GM18858 (cell line): Measurements from ENCODE around the gene SEPTIN10.
"Not testable (repeated sequence)": the region's sequence is repeated elsewhere in the genome, so short reads cannot be mapped to it uniquely, and the experiment has no call there.

Experiments
- ATAC-seq: cut with Tn5 transposase; IDR thresholded peaks from one replicate; pipeline ENCODE4 v1.9.1; 2021; ENCODE audit not compliant: unreplicated experiment

The SEPTIN10 gene

GRCh38 chr2:109549016-109549590, 64.7 kb downstream of the SEPTIN10 start:
- ATAC-seq: no peak

GRCh38 chr2:109547280-109547679, 66.5 kb downstream of the SEPTIN10 start:
- no peak for ATAC-seq

DNA sequence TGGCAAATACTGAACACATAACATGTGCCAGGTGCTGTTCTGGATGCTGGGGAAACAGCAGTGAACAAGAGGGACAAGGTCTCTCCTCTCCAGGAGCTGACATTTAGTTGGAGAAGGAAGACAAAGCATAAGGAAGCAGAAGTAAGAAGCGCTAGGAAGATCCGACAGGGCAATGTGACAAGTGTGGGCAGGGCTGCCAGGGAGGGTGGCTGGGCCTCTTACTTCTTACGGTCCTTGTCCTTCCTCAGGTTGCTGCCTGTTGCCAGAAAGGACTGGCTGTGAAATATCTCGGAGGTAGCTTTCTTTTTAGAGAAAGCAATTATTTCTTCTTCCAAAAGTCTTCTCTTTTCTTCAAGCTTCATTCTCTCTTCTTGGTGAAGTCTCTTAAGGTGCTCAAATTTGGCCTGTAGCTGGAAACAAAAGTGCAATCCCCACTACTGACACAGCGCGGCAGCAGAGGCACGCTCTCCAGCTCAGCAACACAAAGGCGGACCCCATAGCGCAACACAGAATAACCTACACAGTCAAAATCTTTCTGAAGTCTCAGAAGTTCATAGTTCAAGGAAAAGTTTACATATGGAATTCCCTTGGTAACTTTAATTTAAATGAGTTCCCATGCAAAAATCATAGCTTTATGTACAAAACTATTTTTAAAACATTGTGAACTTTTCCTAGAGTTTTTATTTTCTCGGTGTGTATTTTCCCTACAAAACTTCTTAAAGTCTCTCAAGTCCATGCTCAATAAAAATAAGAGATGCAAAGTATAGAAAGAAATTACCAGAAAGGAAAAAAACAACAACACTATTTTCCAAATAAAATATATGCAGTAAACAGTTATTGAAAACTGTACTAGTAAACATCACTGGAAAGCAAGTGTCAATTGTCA, 67.7 kb downstream of the SEPTIN10 start:
- no peak for ATAC-seq

- ATAC-seq: no peak
Measured at GRCh38 chr2:109542384-109542783, 71.4 kb downstream of the SEPTIN10 start.

GRCh38 chr2:109538546-109538945, 75.2 kb downstream of the SEPTIN10 start:
- no peak for ATAC-seq

GRCh38 chr2:109537565-109538222, 76.1 kb downstream of the SEPTIN10 start:
- ATAC-seq: no peak

DNA sequence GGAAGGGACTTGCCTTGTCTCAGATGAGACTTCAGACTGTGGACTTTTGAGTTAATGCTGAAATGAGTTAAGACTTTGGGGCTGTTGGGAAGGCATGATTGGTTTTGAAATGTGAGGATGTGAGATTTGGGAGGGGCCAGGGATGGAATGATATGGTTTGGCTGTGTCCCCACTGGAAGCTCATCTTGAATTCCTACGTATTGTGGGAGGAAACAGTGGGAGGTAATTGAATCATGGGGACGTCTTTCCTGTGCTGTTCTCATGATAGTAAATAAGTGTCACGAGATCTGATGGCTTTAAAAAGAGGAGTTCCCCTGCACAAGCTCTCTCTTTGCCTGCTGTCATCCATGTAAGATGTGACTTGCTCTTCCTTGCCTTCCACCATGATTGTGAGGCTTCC, 77.2 kb downstream of the SEPTIN10 start:
- not testable (repeated sequence) for ATAC-seq

GRCh38 chr2:109535217-109535946, 78.4 kb downstream of the SEPTIN10 start:
- ATAC-seq: no peak

GRCh38 chr2:109533823-109534222, 79.9 kb downstream of the SEPTIN10 start:
- no peak for ATAC-seq

DNA sequence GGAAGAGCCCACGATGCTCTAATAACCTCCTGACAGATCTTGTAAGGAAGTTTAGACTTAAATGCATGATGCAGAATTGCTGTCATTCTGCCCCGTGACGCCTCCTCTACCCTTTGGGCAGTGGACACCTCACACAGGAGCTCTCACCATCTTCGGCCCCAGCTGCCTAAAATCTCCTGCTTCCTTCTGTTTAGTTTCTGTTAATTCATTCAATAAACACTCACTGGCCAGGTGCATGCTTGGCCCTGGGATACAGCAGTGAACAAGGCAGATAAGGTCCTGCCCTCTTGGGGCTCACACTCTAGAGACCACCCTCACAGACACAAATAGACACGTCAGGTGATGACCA, 81.1 kb downstream of the SEPTIN10 start:
- no peak for ATAC-seq

DNA sequence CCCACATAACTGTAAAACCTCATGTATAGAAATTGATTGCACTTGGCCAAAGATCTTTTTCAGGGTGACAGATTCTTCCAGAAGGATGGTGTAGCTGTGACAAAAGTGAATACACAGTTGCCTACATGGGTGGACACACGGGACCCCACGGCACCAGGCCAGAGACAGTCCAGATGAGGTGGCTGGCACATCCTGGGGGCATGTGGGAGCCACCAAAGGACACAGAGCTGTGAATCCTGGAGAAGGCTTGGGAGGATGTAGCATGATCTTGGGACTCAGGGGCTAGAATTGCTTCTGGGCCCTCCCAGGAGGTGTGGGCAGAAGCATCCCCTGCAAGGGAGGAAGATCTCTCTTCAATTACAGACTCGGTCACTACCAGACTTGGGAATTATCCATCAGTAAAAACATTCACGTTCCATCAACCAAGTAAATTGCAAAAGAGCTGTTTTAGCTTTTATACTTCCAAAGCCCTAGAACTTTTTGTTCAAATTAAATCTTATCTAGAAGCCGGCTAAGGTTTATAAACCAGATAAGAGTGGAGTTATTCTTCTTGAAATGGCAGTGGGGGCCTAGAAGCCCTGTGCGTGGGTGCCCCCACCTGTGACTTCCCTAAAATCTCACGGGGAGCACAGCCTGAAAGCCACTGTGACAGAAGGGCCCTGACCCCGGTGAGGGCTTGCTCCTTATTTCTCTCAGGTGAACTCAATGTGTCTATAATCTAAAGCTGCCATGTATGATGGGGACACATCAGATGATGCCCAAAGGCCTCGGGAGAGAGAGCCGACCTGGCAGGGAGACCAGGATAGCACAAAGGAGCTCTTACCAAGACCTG, 81.7 kb downstream of the SEPTIN10 start:
- no peak for ATAC-seq

GRCh38 chr2:109531221-109531620, 82.5 kb downstream of the SEPTIN10 start:
- no peak for ATAC-seq

DNA sequence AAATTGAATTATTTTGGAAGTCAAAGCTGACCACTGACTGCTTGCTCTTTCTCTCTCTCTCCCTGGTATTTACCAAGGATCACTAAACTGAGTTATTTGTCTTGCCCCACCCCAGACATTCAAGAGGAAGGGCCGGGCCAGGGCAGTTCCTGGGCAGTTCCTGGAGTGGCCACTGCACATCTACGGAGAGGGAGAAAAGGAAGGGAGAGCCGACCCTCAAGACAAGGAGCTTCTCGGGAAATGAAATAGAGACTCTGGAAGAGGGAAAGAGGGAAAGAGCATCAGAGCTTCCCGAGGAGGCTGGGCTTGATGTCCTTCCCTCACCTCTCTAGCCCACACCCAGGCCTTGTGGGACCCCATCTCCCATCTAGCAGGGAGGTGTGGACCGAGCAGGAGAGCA, 83.1 kb downstream of the SEPTIN10 start:
- no peak for ATAC-seq

DNA sequence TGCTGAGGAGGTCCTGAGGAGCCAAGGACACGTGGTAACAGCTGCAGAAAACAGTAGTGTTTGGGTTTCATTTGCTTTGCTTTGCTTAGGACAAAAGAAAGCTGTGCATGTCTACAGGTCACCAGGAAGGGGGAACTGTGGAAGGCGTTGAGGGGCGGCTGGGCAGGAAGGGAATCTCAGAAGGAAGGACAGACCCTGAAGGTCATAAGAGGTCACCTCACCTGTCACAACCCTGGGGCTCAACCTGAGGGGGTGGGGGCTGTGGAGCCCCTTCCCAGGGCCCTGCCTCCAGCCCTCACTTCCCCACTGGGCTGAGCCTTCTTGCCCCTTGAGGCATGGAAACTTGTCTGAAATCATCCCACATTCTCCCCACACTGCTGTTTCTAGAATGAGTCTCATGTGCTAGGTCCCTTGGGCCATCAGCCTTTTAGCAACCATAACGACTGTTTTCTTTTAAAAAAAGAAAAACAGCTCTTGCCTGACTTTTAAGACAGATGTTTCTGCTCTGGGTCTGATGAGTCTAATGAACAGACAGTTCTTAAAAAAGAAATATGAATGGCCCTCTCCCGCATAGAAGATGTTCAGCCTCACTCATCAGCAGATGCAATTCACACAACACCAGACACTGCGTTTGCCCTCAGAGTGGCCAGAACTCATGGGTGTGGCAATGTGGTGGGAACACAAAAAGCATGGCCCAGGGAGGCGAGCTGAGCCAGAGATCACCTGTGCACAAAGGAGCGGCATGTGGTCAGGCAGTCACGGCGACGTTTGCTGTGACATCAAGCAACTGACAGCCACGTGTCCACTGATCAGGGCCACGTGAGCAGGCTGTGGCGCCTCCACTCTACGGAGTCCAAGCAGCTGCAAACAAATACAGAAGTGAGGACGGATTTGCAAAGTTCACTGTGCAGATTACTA, 84.0 kb downstream of the SEPTIN10 start:
- ATAC-seq: no peak

GRCh38 chr2:109528811-109529501, 84.8 kb downstream of the SEPTIN10 start:
- ATAC-seq: no peak

DNA sequence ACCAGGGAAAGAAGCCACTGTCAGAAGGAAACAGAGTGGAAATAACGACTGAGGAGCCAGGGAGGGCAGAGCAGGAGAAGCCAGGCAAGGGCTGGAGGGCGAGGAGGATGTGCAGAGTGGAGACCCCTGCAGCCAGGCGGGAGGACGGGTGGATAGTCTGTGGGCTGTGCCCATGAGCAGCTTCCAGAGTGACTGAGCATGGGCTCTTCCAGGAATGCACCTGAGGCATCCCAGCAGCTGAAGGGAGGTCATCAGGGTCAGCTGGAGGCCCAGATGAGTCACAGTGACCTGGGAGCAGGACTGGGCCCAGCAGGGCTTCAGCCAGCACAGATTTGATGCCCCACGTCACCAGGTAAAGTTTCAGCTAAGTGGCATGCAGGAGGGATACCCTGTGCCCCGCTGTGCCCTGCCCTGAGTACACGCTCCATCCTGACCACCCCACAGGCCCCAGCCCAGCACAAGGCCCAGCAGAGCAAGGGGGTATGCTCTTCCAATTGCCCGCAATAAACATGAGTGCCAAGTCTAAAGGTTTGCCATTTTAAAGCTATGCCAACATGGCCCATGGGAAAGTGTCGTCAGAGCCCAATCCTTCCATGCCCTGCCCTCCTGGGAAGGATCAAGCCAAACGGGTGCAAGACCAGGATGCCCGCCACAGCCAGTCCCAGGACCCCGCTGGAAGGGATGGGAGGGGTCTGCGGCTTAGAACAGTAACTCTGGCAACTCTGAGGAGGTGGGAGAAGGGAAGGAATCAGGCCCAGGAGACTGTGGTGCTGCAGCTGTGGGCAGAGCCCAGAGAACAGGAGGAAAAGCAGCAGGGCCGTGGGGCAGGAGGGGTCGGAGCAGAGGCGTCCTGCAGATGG, 85.7 kb downstream of the SEPTIN10 start:
- ATAC-seq: no peak

DNA sequence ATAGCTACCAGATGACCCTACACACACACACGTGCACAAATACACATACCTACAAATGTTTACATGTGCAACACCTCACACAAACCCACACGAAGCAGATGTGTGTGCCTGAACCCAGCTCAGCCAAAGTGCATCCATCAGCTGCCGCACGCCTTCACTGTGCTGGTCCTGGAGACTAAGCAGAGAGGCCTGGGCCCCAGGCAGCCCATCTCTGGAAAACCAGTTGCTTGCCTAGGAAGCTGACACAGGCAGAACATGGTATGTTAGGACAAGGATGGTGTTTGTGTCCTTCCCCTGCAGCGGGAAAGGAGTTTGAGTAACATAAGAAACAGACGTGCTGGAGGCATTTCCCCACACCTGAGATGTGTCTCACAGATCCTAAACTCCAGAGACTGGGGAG, 86.7 kb downstream of the SEPTIN10 start:
- ATAC-seq: no peak

GRCh38 chr2:109526442-109526970, 87.3 kb downstream of the SEPTIN10 start:
- no peak for ATAC-seq
